ENCODE measurements around the gene FBXO22. TPM values are rescaled to one million over a fixed set of nuclear protein-coding genes. Genes with fewer than 3 reads are reported as not detected.
A peak's percentile ranks its signal among the peaks of the same experiment; 100 is the strongest.
"Not testable (repeated sequence)": the region's sequence is repeated elsewhere in the genome, so short reads cannot be mapped to it uniquely, and the experiment has no call there.

The FBXO22 gene
- 37.9 and 50.5 TPM in 2 replicates for total RNA-seq

DNA sequence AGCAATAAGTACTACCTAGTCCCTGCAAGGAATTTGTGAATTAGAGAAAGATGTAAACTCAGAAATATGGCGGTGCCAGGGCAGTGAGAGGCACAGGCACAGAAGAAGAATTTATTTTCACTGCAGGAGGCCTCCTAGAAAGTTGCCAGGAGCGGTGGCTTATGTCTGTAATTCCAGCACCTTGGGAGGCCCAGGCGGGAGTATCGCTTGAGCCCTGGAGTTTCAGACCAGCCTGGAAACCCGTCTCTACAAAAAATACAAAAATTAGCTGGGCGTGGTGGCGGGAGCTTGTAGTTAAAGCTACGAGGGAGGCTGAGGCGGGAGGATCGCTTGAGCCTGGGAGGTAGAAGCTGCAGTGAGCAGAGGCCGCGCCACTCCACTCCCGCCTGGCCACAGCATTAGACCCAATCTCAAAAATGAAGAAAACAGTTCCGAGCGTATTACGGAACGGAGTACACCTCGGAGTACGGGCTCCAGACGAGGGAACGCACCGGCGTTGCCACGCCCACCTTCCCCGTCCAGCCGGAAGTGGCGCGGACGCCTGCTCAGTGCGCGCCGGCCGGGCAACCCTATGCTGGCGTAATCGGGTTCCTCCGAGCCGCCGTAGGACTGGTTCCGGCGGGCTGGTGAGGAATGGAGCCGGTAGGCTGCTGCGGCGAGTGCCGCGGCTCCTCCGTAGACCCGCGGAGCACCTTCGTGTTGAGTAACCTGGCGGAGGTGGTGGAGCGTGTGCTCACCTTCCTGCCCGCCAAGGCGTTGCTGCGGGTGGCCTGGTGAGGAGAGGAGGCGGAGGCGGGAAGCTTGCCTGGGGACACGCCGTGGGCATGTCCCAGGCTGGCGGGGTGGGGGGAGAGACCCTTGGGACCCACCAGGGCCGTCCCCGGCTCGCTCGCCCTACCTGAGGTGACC is at the start of gene FBXO22:
FBXO22 (plus strand) TSS at position 548 of the 909 bp plus-strand sequence; CDS start at position 634, 86 bp downstream.
- no peak for DNase-seq (ENCODE audit: extremely low read depth, low read depth, low spot score)

DNA sequence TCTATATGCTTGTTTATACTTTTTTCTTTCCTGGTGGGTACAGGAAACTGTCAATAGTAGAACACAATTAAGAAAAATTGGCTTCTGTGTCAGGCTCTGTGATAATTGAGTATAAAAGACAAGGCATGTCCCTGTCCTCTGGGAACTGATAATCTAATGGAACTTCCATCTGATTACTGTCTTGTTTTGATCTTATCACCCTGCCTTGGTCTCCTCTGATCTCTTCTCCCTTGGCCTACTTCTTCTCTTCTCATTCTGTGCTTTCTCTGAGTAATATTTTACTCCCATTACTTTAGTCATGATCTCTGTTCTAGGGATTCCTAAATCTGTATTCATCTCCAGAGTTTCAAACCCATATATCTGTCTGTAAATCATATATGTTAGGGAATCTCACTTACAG is 45.8 kb upstream of the FBXO22 start:
- DNase-seq (ENCODE audit: extremely low read depth, low read depth, low spot score): no peak

DNA sequence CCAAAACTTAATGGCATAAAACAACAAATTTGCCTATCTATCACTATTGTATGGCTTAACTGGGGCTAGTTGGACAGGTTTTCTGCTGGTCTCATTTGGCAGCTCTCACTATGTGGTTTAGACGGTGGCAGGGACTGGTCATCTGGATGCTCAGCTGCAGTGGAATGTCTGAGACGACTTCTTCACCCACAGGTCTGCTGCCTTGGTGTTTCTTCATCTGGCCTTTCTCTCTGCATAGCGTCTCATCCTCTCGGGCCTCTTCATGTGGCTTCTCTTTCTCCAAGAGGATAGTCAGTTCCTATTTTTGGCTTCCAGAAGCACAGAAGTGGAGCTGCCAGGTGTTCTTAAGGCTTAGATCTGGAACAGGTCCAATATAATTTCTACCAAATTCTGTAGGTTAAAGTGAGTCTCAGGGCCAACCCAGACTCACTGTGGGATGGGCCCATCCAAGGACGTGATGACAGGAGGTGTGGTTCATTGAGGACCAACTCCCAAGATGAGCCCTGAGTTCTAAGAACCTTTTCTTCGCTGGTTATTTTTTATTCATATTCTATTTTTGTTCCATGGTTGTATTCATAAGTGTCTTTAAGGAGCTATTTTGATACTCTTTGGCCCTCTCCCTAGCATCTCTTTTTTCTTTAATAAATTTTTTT is 41.8 kb upstream of the FBXO22 start:
- no peak for DNase-seq (ENCODE audit: extremely low read depth, low read depth, low spot score)

DNA sequence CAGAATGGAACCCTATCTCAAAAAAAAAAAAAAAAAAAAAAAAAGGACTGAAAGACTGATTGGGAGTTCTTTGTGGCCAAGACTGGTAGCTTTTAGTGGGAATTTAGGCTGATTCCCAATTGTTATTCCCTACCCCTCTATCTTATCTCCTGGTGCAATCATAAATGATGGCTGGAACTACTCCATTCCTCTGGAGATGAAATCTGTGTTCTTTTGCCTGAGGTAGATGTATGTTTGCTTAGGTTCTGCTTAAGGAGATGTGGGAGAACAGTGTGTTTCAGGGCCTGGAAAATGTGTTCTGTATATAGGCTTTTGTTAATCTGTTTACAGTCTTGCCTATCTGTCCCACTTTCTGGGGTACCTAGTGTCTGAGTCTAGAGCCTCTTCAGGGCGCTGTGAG is 40.9 kb upstream of the FBXO22 start:
- no peak for DNase-seq (ENCODE audit: extremely low read depth, low read depth, low spot score)

DNA sequence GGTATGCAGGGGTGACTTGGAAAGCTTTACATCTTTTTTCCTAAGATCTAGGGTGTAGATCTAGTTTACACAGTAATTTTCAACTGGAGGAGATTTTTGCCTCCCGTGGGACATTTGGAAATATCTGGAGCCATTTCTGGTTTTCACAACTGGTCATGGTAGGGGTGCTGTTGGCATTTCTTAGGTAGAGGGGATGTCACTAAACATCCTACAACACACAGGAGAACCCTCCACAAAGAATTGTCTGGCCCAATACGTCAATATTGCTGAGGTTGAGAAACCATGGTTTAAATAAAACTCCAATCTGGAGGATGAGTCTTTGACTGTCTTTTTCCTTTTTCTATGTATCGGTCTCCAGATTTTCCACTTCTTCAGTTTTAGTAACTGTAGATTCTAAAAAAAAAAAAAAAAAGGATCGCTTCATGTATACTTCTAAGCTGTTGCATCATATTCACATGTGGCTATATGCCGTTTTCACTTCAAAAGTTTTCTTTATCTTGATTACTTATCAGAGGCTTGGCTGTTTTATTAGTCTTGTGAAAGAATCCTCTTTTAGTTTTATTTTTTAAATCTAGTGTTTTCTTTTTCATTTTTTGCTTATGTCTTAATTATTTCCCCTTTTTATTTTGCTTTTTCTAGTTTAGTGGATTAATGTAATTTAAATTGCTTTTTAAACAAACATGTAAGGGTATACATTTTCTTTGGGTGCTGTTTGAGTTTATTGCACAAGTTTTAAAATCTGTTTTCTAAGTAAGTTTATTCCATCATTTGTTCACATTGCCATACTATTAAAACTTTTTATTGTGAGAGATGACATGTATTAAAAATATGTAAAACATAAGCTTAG is 39.2 kb upstream of the FBXO22 start:
- DNase-seq (ENCODE audit: extremely low read depth, low read depth, low spot score): no peak

DNA sequence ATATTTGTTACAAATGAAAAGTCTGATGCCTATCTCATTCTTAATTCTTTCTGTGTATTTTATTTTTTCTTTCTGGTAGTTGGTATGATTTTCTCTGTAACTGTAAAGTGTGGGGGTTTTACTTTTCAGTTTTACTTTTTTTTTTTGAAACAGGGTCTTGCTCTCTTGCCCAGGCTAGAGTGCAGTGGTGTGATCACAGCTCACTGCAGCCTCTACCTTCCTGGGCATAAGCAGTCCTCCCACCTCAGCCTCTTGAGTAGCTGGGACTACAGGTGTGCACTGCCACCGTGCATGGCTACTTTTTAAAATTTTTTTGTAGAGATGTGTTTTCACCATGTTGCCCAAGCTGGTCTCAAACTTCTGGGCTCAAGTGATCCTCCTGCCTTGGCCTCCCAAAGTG is 37.6 kb upstream of the FBXO22 start:
- DNase-seq (ENCODE audit: extremely low read depth, low read depth, low spot score): not testable (repeated sequence)

DNA sequence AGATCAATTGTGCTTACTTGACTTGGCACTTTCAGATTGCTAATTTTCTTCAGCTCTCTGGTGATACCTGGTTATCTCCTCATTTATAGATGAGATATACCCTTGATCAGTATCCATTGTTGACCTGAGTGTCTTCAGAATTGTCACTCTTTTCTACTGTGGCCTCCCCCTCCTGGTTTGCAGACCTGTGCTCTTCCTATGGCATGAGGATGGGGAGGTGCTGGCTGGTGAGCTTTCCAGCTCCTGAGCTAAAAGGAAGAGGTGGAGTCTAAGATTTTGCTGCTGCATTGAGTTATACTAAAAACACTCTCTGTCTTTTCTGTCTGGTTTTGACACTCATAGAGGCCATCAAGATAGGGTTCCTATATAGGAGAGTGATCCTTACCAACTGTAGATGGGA is 36.8 kb upstream of the FBXO22 start:
- no peak for DNase-seq (ENCODE audit: extremely low read depth, low read depth, low spot score)

DNA sequence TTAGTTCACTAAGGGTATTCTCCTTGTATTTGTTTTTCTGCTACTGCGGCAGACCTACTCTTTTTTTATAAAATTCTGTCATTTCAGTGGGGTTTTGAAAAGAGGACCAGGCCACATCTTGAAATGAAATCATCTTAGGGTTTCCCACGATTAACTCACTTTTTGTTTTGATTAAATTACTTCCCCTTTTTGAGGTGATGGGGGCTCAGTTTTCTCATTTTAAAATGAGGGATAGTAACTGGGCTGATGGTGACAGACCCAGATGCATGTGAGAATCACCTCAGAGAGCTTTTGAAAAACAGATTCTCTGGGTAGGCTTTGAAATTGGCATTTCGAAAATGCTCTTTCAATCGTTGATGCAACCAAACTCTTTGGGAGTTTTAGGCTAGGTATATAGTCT is 36.2 kb upstream of the FBXO22 start:
- DNase-seq (ENCODE audit: extremely low read depth, low read depth, low spot score): no peak

DNA sequence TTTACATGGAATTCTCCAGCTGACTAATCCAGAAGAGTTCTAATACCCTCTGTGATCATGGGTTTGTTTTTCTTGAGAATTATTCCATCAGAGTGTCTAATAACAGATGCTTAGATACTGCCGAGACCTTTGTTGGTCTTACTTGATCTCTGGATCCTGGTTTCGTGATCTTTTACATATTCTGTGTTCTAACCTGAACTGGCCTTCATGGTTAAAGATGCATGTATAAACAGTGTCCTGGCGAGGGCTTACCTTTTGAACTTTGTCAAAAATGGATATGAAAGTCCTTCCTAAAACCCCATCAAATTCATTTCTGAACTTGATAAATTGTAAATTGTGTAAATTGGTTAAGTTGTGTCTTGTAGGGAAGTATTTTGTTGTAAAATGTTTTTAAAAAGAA is 35.7 kb upstream of the FBXO22 start:
- no peak for DNase-seq (ENCODE audit: extremely low read depth, low read depth, low spot score)

DNA sequence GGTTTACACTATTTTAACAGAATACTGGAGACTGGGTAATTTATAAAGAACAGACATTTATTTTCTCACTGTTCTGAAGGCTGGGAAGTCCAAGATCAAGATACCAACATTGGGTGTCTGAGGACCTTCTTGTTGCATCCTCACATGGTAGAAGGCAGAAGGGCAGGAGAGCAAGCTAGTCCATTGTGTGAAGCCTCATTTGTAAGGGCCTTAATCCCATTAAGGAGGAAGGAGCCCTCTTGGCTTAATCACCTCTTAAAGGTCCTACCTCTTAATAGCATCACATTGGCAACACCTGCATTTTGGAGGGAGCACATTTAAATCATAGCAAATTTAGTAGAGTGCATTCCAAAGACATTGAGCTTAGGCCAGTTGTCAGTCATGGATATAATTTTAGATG is 34.2 kb upstream of the FBXO22 start:
- DNase-seq (ENCODE audit: extremely low read depth, low read depth, low spot score): no peak

DNA sequence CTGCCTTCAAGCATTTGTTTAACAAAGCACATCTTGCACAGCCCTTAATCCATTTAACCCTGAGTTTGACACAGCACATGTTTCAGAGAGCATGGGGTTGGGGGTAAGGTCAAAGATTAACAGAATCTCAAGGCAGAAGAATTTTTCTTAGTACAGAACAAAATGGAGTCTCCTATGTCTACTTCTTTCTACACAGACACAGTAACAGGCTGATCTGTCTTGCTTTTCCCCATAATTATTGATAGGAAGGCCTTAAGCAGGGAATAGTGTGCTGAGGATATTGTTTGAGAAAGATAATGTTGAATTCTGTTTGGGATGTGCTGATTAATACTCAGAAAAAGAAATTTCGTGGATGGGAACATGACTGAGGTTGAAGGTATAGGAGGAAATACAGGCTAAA is 32.1 kb upstream of the FBXO22 start:
- DNase-seq (ENCODE audit: extremely low read depth, low read depth, low spot score): not testable (repeated sequence)

DNA sequence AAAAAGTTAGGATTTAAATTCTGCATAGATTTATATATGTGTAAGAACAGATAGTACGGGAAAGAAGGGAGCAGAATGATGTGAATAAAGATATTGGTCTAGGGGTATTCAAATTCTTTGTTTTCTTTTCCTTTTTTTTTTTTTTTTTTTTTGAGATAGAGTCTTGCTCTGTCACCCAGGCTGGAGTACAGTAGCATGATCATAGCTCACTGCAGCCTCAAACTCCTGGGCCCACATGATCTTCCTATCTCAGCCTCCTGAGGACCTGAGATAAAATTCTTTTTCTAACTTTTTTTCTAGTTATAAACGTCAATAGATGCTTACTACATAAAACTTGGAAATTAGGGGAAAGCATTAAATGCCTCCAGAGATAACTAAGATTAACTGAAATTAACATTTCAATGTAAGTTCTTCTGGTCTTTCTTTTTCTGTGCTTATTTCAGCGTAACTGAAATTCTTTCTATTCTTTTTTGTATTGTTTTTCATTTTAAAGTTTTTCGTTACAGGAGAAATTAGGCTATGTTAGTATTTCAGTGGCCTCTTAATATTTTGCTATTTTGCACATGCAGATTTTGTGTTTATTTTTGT is 31.2 kb upstream of the FBXO22 start:
- DNase-seq (ENCODE audit: extremely low read depth, low read depth, low spot score): no peak

DNA sequence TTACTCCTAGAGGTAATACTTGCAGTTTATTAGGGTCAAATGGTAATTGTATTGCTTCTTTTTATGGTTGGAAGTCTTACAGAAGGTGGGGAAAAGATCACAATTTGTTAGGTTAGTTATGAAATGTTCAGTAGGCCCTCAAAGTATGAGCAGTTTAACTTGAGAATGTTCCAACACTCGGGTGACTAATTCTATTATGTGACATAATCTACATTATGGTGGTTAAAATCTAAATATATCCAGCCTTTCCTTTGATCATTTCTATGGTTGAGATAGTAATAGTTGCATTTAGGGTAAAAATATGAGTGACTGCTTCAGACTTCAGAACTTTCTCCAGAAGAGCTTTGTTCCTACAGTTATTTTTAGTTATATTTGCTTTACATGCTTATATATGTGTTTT is 19.6 kb upstream of the FBXO22 start:
- no peak for DNase-seq (ENCODE audit: extremely low read depth, low read depth, low spot score)

DNA sequence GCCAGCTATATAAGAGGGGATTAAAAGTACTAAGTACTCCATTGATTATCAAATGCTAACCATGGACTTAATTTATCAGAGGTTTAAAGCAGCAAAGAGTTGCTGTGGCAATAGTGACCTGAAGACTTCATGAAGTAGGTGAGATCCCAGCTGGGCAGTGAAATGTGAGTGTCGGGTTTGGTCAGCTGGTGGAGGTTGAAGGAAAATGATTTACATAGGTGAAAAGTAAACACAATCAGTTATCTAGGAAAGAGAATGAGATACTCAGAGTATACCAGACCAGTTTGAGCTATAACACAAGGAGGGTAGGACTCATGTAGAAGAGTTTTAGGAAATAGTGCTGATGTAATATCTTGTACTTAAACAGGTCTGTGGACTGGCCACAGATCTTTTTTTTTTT is 16.5 kb upstream of the FBXO22 start:
- DNase-seq (ENCODE audit: extremely low read depth, low read depth, low spot score): no peak

DNA sequence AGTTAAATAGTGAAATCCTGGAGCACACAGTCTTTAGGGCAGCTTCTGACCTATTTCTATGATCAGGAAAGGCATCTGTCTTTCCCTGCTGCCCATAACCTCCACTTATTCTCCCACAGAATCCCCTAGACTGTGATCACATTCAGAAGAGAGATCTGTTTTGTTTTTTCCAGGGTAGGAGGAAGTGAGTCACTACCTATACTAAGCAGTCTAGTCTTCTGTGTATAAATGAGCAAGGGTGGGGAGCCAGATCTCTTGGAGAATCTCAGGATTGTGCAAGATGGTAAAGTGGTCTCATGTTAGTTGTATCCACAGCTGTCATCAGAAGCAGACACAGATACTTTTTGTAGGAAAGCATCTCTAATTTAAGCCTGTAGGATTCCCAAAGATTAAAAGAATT is 11.8 kb upstream of the FBXO22 start:
- peak; percentile 42 for DNase-seq (ENCODE audit: extremely low read depth, low read depth, low spot score)

DNA sequence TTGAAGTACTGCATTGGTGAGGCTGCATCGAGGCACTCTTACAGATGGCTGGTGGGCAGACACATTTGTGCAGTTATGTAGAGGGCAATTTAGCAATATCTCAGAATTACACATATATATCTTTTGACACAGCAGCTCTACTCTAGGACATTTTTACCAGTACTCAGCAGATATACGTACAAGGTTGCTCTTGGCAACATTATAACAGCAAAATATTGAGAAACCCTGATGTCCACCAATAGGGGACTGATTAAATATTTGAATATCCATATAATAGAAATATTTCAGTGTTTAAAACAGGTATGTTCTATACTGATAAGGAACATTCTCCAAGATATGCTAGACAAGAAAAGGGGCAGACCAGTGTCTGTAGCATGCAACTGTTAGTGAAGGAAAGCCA is 7.9 kb upstream of the FBXO22 start:
- no peak for DNase-seq (ENCODE audit: extremely low read depth, low read depth, low spot score)

DNA sequence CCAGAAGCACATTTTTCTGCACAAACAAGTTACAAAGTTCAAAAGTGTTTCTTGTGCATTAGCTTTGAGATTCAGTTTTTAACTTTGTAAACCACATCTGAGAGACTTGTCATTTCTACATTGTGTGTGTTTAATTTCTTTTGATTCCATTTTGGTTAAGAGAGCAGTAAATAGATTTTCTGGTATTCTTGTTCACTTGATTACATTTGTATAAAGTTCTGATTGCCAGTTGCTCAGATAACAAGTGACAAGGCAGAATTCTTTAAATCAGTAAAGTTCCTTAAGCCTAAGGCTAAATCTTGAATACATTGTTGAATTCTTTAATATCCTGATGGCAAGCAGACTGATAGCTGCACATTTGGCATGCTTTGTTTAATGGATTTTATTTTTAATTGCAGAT is 3.1 kb upstream of the FBXO22 start:
- DNase-seq (ENCODE audit: extremely low read depth, low read depth, low spot score): no peak

DNA sequence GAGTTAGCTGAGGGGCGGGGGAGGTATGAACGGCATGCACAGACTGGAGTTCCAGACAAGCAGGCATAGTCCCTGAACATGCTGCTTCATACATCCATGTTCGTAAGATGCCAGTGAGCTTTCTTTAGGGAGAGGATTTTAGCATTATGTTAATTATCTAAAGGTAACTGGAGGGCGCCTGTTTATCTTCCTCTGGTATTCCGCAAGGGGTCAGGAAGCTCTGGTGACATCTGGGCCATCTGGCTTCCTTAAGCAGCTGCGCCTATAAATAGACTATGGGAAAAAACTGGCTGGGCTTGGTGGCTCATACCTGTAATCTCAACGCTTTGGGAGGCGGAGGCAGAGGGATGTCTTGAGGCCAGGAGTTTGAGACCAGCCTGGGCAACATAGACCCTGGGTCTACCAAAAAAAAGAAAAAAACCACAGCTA is 1.5 kb upstream of the FBXO22 start:
- no peak for DNase-seq (ENCODE audit: extremely low read depth, low read depth, low spot score)

DNA sequence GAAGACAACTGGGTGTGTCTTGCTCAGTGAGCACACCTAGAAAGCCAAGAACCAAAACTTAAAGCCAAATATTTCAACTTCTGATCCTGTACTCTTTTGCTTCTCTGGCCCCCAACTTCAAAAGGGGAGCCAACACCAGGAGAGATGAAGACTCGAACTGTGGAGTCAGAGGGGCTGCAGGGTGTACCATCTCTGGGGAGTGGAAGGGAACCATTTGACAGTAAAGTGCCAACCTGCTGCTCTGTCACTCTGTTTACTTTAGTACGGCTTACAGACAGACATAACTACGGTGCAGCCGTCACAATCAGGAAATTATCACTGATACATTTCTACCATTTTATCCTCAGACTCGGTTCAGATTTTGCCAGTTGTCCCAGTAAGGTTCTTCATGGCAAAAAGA is 1.6 kb downstream of the FBXO22 start:
- no peak for DNase-seq (ENCODE audit: extremely low read depth, low read depth, low spot score)

DNA sequence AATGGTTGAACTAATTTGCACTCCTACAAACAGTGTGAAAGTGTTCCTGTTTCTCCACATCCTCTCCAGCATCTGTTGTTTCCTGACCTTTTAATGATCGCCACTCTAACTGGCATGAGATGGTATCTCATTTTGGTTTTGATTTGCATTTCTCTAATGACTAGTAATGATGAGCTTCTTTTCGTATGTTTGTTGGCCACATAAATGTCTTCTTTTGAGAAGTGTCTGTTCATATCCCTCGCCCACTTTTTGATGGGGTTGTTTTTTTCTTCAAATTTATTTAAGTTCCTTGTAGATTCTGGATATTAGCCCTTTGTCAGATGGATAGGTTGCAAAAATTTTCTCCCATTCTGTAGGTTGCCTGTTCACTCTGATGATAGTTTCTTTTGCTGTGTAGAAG is 6.7 kb downstream of the FBXO22 start:
- not testable (repeated sequence) for DNase-seq (ENCODE audit: extremely low read depth, low read depth, low spot score)

DNA sequence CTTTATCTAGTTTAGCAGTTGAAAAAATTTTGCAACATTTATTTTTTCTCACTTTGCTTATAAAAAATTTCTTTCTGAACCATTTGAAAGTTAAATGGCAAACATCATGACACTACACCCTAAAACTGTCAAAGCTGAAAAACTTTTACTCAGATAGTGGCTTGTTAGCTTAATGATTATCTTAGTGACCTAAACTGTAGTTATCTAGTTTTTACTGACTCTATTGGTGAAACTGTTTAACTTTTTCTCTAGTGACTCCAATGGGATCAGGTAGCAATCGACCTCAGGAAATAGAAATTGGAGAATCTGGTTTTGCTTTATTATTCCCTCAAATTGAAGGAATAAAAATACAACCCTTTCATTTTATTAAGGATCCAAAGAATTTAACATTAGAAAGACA is 13.3 kb downstream of the FBXO22 start:
- DNase-seq (ENCODE audit: extremely low read depth, low read depth, low spot score): no peak
